ENCODE data around the gene CSF2RB. TPM values are rescaled to one million over a fixed set of nuclear protein-coding genes. Genes with fewer than 3 reads are reported as not detected.

CSF2RB gene
- total and polyA plus RNA-seq, 2 experiments from 2014 or later = 0.60 TPM; not detected in 1

DNA sequence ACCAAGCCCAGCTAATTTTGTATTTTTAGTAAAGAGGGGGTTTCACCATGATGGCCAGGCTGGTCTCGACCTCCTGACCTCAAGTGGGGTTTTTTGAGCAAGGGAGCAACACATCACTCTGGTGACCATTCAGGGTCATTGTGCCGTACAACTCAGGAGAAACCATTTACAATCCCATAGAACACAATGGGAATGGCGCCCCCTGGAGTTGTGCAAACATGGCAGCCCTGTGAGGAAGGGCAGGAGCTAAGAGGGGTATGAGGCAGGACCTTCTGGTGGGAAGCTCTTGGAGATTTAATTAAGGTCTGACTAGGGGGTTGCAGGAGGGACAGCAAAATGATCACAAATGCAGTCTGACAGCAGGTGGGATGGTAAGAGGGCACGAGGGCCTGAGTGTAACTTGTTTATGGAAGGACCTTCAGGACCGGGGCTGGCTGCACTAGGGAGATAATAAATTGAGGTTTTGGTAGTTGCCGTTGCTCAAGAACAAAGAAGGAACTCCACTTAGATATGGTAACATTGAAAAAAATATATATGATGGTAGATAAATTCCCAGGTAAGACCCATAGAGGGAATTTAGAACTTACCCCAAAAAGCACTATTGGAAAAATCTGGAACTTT is 9.1 kb upstream of the CSF2RB start:
- H3K27ac ChIP-seq = no peak overlapping the region
- TF ChIP-seq, protein P1, sequence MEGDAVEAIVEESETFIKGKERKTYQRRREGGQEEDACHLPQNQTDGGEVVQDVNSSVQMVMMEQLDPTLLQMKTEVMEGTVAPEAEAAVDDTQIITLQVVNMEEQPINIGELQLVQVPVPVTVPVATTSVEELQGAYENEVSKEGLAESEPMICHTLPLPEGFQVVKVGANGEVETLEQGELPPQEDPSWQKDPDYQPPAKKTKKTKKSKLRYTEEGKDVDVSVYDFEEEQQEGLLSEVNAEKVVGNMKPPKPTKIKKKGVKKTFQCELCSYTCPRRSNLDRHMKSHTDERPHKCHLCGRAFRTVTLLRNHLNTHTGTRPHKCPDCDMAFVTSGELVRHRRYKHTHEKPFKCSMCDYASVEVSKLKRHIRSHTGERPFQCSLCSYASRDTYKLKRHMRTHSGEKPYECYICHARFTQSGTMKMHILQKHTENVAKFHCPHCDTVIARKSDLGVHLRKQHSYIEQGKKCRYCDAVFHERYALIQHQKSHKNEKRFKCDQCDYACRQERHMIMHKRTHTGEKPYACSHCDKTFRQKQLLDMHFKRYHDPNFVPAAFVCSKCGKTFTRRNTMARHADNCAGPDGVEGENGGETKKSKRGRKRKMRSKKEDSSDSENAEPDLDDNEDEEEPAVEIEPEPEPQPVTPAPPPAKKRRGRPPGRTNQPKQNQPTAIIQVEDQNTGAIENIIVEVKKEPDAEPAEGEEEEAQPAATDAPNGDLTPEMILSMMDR (IDR thresholded peaks at IDR 0.05; ENCODE audit: low read depth, low read length) = peak; percentile 10
- no peaks in the 10 kb centered on the region for H3K4me1 ChIP-seq (ENCODE audit: low read depth)
- no peaks in the 10 kb centered on the region for H3K36me3 ChIP-seq
- H3K4me3 ChIP-seq = no peak overlapping the region
- H3K27me3 ChIP-seq = no peaks in the 10 kb centered on the region
- DNase-seq (ENCODE audit: low read depth in 1 of 2, low spot score in 1 of 2) = no peak
- H3K9me3 ChIP-seq (ENCODE audit: low read depth) = no peaks in the 10 kb centered on the region

DNA sequence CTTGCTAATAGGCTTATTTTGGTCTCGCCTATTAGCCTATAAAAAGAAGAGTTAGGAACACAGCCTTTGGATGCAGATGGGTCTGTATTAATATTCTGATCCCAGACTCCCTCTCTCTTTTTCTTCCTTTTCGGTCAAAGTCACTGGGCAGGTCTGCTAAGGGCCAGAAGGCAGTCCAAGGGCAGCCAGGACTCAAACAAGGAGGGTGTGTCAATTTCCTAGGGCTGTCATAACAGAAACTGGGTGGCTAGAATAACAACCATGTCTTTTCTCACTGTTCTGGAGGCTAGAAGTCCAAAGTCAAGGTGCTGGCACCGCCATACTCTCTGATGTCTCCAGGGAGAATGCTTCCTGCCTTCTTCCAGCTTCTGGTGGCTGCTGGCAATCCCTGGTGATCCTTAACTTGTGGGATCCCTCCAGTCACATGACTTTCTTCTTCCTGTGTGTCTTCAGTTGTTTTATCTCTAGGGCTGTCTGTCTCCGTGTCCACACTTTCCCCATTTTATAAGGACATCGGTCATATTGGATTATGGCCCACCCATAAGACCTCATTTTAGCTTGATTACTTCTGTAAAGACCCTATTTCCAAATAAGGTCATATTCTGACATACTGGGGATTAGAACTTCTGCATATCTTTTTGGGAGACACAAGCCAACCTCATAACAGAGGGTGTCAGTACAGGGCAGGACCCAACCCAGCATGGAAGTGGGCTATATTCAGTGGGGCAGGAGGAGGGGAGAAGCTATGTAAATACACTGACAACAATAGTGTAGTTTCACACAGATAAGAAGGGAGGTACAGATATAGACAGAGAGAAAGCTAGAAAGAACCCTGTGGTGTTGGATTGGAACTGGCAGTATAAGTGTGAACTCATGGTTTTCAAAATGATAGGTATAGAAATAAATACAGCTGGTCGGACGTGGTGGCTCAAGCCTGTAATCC is 5.9 kb upstream of the CSF2RB start:
- Histone ChIP-seq H3K27ac (no peak overlapping the region), H3K4me1 (ENCODE audit: low read depth) (no peaks in the 10 kb centered on the region), H3K4me3 (no peak overlapping the region), H3K9me3 (ENCODE audit: low read depth) (no peaks in the 10 kb centered on the region), H3K27me3 (peaks cover 25% of the 10 kb centered on the region), H3K36me3 (no peaks in the 10 kb centered on the region)
- TF ChIP-seq, protein P1 (IDR thresholded peaks at IDR 0.05; ENCODE audit: low read depth, low read length) = no peak
- DNase-seq (ENCODE audit: low read depth in 1 of 2, low spot score in 1 of 2) = no peak

DNA sequence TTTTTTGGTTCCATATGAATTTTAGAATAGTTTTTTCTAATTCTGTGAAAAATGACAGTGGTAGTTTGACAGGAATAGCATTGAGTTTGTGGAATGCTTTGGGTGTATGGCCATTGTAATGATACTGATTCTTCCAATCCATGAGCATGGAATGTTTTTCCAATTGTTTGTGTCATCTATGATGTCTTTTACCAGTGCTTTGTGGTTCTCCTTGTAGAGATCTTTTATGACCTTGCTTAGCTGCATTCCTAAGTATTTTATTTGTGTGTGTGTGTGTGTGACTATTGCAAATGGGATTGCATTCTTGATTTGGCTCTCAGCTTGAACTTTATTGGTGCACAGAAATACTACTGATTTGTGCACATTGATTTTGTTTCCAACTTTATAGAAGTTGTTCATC is 3.0 kb upstream of the CSF2RB start:
- H3K27ac ChIP-seq = no peak overlapping the region
- no peaks in the 10 kb centered on the region for H3K4me1 ChIP-seq (ENCODE audit: low read depth)
- no peaks in the 10 kb centered on the region for H3K9me3 ChIP-seq (ENCODE audit: low read depth)
- no peak overlapping the region for H3K4me3 ChIP-seq
- H3K27me3 ChIP-seq = peaks cover 25% of the 10 kb centered on the region
- no peaks in the 10 kb centered on the region for H3K36me3 ChIP-seq
- TF ChIP-seq, protein P1 (IDR thresholded peaks at IDR 0.05; ENCODE audit: low read depth, low read length) = no peak
- no peak for DNase-seq (ENCODE audit: low read depth in 1 of 2, low spot score in 1 of 2)

DNA sequence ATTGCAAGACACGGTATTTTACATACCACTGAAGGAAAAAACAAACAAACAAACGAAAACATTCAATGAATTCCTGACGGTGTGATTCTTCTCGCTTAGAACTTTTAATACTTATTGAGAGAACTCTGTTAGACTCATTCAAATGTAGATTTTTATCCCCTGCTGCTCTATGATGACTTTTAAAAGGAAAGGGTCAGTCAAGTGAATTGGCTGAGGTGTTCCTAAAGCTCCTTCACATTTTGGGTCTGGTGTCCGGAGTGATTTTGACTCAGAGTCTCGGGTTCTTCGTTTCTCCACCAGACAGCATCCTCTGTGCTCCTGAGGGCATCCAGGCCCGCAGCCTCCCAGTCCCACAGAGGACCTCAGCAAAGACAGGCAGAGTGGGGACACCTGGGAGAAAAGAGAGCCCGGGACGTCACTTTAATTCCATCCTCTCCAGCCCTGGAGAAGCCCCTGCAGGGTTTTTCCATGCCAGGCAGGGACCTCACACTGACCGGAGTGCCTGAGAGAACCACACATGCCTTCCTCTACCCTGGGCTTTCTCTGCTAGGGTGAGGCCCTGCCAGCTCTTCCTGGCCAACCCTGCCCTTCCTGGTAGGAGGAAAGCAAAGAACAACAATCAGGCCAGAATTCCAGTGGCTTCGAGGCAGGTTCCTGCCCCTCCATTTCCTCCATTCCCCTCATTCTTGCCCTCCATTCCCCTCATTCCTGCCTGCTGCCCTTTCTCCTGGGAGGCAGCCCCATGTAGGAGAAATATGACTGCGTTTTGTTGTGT is 1.4 kb upstream of the CSF2RB start:
- Histone ChIP-seq H3K9me3 (ENCODE audit: low read depth) (no peaks in the 10 kb centered on the region), H3K36me3 (no peaks in the 10 kb centered on the region), H3K4me1 (ENCODE audit: low read depth) (no peaks in the 10 kb centered on the region), H3K27ac (no peak overlapping the region), H3K27me3 (peaks cover 29% of the 10 kb centered on the region), H3K4me3 (no peak overlapping the region)
- DNase-seq (ENCODE audit: low read depth in 1 of 2, low spot score in 1 of 2) = peak in 1 of 2 donors; percentile 38
- TF ChIP-seq, protein P1 (IDR thresholded peaks at IDR 0.05; ENCODE audit: low read depth, low read length) = no peak

DNA sequence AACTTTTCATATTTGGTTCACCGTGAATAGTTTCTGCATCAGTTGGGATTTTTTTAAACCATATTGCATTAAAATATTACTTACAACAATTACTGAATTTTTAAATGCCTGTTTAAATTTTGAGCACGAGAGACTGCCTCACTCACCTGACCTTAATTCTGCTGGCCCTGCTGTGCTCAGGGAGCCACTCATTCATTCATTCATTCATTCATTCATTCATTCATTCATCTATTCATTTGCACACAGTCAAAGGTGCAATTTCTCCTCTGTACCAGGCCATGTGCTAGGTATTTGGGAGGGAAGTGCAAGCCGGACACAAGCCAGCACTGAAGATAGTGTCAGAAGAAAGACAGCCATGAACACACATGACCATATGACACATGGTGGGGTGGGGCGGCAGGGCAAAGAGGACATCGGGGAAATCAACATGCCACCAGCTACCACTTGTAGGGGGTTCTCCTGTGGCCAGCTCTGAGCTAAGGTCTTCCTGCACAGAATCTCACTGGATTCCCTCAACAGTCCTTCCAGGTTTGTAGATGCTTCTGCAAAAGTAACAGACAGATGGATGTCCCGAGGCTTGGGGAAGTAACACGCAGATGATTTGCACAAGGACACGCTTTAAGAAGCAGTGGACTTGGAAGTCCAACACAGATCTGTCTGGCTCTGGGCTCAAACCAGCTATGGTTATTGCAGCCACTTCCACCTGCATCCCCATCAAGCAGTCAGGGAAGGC is 568 bp upstream of the CSF2RB start:
- no peaks in the 10 kb centered on the region for H3K36me3 ChIP-seq
- no peaks in the 10 kb centered on the region for H3K9me3 ChIP-seq (ENCODE audit: low read depth)
- H3K4me3 ChIP-seq = no peak overlapping the region
- no peak for DNase-seq (ENCODE audit: low read depth in 1 of 2, low spot score in 1 of 2)
- H3K27ac ChIP-seq = no peak overlapping the region
- peaks cover 31% of the 10 kb centered on the region for H3K27me3 ChIP-seq
- no peaks in the 10 kb centered on the region for H3K4me1 ChIP-seq (ENCODE audit: low read depth)
- TF ChIP-seq, protein P1 (IDR thresholded peaks at IDR 0.05; ENCODE audit: low read depth, low read length) = no peak

Measured in cardiac muscle cell (in vitro differentiated cells and primary cell).